ENCODE data around the gene IFT88. TPM values are rescaled to one million over a fixed set of nuclear protein-coding genes. Genes with fewer than 3 reads are reported as not detected.

Gene IFT88
- total and polyA plus RNA-seq, 2 of the 8 experiments (the other 6 are each of a cell fraction or from before 2014, with no cell fraction given) = 1.7 to 5.8 TPM

GRCh38 chr13:20720499-20720898 lies 153.5 kb downstream of the IFT88 start:
- Histone ChIP-seq H3K18ac (ENCODE audit: extremely low read depth, low read length) (no peak overlapping the region), H3K4me1 (replicated peaks in 1 of 4; ENCODE audit: control insufficient read depth in 3 of 4, insufficient read depth in 4 of 4, low read length in 3 of 4) (peaks cover 0 to 3% (median 0%) of the 10 kb centered on the region in 4 experiments; a peak in 3 of 7 replicates), H2BK5ac (ENCODE audit: low read depth, low read length) (no peak overlapping the region), H2BK120ac (replicated peaks; ENCODE audit: low read depth, low read length) (no peak overlapping the region), H2AK5ac (ENCODE audit: low read depth, low read length) (no peak overlapping the region), H3K79me1 (ENCODE audit: low read depth, low read length) (no peaks in the 10 kb centered on the region; the same call in 1 of the 2 replicates), H3K27me3 (replicated peaks in 1 of 4; ENCODE audit: control insufficient read depth in 3 of 4, extremely low read depth in 1 of 4, insufficient read depth in 3 of 4, low read length in 3 of 4) (peaks cover 2 to 29% (median 18%) of the 10 kb centered on the region in 4 experiments; a peak in 6 of 7 replicates), H4K20me1 (replicated peaks in 1 of 2; ENCODE audit: control insufficient read depth in 1 of 2, insufficient read depth in 2 of 2, low read length in 2 of 2) (peaks cover 0 to 10% of the 10 kb centered on the region in 2 experiments), H4K8ac (ENCODE audit: extremely low read depth, insufficient read depth, low read length) (no peak overlapping the region), H3K9me3 (ENCODE audit: insufficient read depth in 2 of 2, low read depth in 1 of 2, low read length in 1 of 2) (no peaks in the 10 kb centered on the region; a peak in 1 of 4 replicates), H4K91ac (replicated peaks; ENCODE audit: insufficient read length, low read length) (no peak overlapping the region), H3K79me2 (ENCODE audit: control insufficient read depth in 1 of 2, insufficient read depth in 2 of 2, low read length in 2 of 2) (no peaks in the 10 kb centered on the region), H3K23ac (ENCODE audit: insufficient read length) (no peak overlapping the region), H2BK15ac (ENCODE audit: low read length) (no peak overlapping the region), H2BK12ac (ENCODE audit: low read depth, low read length) (no peak overlapping the region), H4K5ac (ENCODE audit: insufficient read length, low read depth, low read length) (no peak overlapping the region), H3K4me3 (ENCODE audit: extremely low read depth in 1 of 4, insufficient read depth in 2 of 4, low read depth in 3 of 4, low read length in 4 of 4) (no peak overlapping the region), H3K27ac (ENCODE audit: low read depth, low read length) (no peak overlapping the region), H3K23me2 (ENCODE audit: low read depth, low read length) (peaks cover 15% of the 10 kb centered on the region), H3K4me2 (ENCODE audit: insufficient read depth in 1 of 2, low read depth in 2 of 2, low read length in 2 of 2) (no peak overlapping the region; a peak in 1 of 4 replicates), H2AFZ (ENCODE audit: low read length) (no peak overlapping the region), H3K9ac (replicated peaks in 1 of 4; ENCODE audit: extremely low read depth in 1 of 4, low read depth in 3 of 4, low read length in 3 of 4) (no peak overlapping the region), H3K14ac (ENCODE audit: insufficient read length) (no peak overlapping the region), H2BK20ac (ENCODE audit: low read length) (no peak overlapping the region), H3K56ac (replicated peaks; ENCODE audit: insufficient read length, low read depth, low read length) (no peak overlapping the region), H3K36me3 (ENCODE audit: control insufficient read depth in 2 of 4, insufficient read depth in 4 of 4, low read length in 3 of 4) (no peaks in the 10 kb centered on the region), H3K4ac (replicated peaks; ENCODE audit: insufficient read length, low read depth, low read length) (no peak overlapping the region)
- POLR2A ChIA-PET (ENCODE audit: partially characterized antibody) = no interaction called here
- DNase-seq (ENCODE audit: low read depth in 1 of 2, low spot score in 2 of 2) (no peak), FAIRE-seq (no peak)
- CTCF ChIA-PET (ENCODE audit: partially characterized antibody) = interaction anchor here (1.3 kb wide), 2 partner anchors 59 to 226 kb away, joined by 3 to 4 read pairs; no protein-coding TSS in a partner anchor
- whole genome bisulfite sequencing, 2 experiments (ENCODE audit: extremely low coverage in 1 of 2, insufficient coverage in 1 of 2, insufficient read length in 1 of 2, insufficient replicate concordance in 2 of 2, low coverage in 1 of 2, low lambda C conversion rate in 2 of 2, missing lambda C conversion rate in 1 of 2) = 93% methylated on average over 6 of the region's 11 CpGs; no CpG with 5 or more reads in 1 of the 2 experiments
- TF ChIP-seq CTBP2 (IDR thresholded peaks at IDR 0.05; ENCODE audit: borderline replicate concordance, insufficient read depth, insufficient read length, low read length) (no peak), SAP30 (IDR thresholded peaks at IDR 0.05; ENCODE audit: insufficient read depth, insufficient replicate concordance, low read length) (no peak), ATF2 (IDR thresholded peaks at IDR 0.05; ENCODE audit: low read length) (no peak), BACH1 (IDR thresholded peaks at IDR 0.05; ENCODE audit: low read length) (no peak), EP300 (IDR thresholded peaks at IDR 0.05; ENCODE audit: borderline replicate concordance in 1 of 2, low read depth in 2 of 2, low read length in 2 of 2) (no peak), CREB1 (IDR thresholded peaks at IDR 0.05) (no peak), NRF1 (IDR thresholded peaks at IDR 0.05; ENCODE audit: low read depth, low read length) (no peak)
- TF ChIP-seq, protein P1, sequence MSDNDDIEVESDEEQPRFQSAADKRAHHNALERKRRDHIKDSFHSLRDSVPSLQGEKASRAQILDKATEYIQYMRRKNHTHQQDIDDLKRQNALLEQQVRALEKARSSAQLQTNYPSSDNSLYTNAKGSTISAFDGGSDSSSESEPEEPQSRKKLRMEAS (IDR thresholded peaks at IDR 0.05) = no peak
- TF ChIP-seq, protein P2, sequence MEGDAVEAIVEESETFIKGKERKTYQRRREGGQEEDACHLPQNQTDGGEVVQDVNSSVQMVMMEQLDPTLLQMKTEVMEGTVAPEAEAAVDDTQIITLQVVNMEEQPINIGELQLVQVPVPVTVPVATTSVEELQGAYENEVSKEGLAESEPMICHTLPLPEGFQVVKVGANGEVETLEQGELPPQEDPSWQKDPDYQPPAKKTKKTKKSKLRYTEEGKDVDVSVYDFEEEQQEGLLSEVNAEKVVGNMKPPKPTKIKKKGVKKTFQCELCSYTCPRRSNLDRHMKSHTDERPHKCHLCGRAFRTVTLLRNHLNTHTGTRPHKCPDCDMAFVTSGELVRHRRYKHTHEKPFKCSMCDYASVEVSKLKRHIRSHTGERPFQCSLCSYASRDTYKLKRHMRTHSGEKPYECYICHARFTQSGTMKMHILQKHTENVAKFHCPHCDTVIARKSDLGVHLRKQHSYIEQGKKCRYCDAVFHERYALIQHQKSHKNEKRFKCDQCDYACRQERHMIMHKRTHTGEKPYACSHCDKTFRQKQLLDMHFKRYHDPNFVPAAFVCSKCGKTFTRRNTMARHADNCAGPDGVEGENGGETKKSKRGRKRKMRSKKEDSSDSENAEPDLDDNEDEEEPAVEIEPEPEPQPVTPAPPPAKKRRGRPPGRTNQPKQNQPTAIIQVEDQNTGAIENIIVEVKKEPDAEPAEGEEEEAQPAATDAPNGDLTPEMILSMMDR (IDR thresholded peaks at IDR 0.05; ENCODE audit: control extremely low read depth in 1 of 3, insufficient read depth in 1 of 3, low read depth in 1 of 3, low read length in 3 of 3) = no peak

Measured in H1 (cell line).